Activated CD8-positive, alpha-beta memory T cell treated with anti-CD3 and anti-CD28 coated beads, Interleukin-2, amount 50 U/mL, for 24 hours (primary cell): ENCODE measurements around the gene CADPS2.

Experiments used
- DNase-seq: peaks from one replicate; pipeline ENCODE4 v3.0.0-alpha.2; 2020; ENCODE audit errors: extremely low read depth

Gene CADPS2

DNA sequence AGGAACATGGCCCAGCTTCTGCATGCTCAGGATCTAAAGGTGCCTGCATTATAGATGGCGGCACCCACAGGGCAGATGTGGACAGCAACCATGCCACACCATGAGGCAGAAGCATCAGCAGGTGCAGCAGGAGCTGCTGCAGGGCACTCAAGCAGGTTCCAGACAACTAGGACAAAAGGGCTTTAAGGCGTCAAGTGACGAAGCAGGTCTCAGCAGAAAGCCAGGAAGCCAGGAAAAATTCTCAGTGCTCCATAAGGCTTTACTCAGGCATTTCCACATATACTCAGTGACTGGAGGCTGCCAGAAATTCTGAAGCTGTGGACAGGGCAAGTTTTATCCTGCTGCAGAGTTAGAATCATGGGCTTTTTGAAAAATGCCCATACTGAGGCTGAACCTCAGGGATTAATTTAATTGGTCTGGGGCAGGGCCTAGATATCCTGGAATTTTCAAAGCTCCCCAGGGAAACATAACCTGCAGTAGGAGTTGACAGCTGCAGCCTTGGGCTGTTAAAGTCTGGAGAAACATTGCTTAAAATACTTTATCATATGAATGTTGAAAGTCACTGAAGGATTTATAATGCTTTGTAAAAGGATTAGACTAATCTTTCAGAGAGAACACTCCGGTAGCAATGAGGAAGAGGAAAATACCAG is 115.4 kb downstream of the CADPS2 start:
- DNase-seq = no peak

DNA sequence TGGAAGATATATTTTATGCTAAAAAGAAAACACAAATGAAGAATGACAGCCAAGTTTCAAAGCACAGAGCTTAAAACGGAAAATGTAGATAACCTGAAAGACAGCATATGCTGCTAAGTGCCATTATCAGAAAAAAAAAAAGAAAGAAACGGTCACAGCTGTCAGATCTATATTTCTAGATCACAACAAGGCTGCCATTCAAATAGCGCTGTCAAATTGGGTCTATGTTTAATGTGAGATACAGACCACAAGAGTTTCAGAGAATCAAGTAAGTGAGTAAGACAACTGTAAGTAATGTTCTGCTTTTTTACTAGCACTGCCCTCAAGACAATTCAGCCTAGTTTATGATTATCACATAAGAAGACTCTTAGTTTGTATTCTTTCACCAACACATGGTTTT is 117.4 kb downstream of the CADPS2 start:
- no peak for DNase-seq

DNA sequence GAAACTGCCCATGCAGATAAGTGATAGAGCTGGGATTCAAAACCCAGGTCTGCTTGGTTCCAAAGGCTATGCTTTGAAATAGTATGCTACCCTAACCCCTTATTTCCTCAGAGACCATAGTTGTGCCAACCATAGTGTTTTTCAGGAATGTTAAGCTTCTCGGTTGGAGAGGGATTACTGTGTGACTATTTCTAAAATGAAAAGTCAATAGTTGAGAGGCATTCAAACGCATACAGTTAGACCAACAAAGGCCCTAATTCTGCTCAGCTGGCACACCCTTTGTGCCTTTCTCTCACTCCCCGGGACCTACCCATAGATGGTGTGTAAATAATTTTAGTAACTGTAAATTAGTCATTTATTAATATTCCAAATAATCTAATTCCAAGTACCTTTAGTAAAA is 118.9 kb downstream of the CADPS2 start:
- DNase-seq = no peak

DNA sequence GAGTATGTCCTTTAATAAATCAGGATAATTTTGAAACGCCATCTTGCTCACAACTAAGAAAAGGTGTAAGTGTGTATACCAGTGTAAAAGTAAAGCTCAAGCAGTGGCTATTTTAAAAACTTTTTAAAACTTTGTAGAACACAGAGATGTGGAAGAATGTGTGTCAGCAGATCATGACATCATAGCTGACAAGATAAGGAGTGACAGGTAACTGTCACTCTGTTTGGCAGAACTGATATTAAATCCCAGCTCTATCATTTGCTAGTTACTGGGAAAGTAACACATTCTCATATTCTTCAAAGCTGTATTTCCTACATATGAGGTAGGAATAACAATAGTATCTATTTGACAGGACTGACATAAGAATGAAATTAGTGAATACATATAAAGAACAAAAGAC is 119.7 kb downstream of the CADPS2 start:
- DNase-seq = no peak

DNA sequence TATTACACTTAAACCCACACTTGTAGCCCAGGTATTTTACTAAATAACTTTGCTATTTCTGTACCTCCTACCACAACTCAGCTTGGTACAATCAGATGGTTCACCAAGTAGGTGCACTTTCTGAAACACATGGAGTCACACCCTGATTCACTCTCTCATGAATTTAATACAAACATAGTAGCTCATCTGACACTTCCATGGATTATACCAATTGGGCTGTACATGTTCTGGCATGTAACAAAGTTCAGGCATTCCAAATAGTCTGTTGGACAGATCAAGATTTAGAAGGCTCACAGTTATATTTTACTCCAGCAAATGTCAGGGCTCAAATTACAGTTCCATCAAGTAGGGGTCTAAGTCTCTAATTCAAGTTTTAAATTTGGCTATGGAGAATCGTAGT is 121.4 kb downstream of the CADPS2 start:
- no peak for DNase-seq

DNA sequence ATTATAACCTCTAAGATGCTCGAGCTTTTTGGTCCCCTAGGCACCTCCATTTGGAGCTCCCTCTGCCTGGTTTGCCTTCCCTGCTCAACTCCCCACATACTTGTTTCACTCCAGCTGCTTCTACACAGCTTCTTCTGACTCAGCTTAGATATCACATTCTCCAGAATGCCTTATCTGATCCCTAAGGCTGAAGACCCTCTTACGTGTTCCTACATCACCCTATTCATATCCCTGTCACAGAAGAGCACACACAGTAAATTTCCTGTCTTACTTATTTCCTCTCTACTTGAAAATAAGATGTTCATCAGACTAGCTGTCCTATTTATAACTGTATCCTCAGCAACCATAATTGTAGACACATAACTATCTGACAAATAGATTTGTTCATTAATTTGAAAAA is 122.2 kb downstream of the CADPS2 start:
- DNase-seq = no peak

DNA sequence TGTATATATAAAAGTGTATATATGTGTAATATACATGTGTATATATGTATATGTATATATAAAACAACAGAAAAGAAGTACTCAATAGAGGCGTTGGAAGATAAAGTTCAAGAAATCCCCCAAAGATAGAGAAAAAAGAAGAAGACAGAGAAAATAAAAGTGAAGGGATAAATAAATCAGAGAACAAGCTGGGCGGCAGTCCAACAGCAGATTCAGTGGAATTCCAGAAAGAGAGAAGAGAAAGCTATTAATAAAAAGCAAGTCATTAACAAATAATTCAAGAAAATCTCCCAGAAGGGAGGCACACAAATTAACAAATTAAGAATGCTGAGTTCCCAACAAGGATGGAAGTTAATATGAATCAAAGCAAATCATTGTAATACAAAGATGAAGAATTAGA is 124.2 kb downstream of the CADPS2 start:
- no peak for DNase-seq

DNA sequence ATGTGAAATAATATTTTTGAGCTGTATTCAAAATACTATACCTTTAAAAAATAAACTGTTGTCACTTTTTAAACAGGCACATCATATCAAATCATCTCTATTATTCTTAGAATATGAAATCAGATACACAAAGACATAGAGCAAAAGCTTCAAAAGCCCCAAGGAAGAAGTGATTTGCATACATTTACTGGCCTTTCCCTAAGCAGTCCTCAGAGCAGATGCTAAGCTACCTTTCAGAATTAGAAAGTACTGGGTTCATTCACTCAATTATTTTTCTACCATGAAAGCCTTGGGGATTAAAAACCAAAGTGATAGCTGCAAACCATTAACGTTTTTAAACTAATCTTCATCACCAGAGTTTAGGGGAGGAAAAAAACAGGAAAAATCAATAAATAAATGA is 127.8 kb downstream of the CADPS2 start:
- DNase-seq = no peak

DNA sequence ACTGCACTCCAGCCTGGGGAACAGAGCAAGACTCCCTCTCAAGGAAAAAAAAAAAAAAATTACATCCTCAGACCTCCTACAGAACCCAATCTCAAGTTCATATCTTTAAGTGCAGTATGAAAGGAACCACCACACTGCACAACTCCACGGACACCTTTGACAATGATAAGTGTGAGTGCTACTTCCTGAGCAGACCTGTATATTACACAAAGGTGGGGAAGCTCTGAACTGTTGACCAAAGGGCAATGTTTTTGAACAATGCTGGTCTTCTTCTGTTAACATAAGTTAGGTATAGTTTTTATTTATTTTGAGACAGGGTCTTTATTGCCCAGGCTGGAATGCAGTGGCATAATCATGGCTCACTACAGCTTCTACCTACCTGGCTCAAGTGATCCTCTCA is 129.4 kb downstream of the CADPS2 start:
- no peak for DNase-seq

DNA sequence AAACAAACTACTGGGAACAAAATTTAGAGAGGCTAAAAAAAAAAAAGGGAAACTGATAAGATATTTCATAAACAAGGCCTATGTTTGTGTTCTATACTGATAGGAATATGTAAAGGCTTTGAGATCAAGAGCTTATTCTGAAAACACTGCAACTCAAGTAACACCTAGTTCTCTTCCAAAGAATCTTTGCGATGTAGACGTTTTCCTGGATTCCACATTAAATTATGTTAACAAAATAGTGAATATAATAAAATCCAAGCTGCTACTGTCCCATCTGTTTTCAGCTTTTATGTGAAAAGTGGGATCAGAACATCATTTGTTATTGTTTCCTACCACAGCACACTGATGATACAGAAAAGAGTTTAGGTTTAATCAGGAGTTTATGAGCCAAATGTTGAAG is 130.6 kb downstream of the CADPS2 start:
- no peak for DNase-seq

DNA sequence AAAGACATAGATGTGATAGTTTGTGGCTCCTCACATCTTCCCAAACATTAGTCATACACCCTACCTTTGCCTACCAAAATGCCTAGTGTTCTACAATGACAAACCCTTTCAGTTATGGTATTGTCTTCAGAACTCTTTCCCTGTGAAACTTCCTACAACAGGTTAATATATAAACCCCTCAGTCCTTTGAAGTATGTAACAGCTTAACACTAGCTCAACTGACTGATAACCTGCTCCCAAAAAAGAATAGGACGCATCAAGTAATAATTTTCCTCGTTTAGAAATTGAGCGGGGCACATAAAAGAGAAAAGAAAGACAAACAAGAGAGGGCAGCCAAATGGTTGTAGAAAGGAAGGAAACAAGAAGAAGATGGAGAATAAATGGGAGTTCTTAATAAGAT is 133.7 kb downstream of the CADPS2 start:
- no peak for DNase-seq

DNA sequence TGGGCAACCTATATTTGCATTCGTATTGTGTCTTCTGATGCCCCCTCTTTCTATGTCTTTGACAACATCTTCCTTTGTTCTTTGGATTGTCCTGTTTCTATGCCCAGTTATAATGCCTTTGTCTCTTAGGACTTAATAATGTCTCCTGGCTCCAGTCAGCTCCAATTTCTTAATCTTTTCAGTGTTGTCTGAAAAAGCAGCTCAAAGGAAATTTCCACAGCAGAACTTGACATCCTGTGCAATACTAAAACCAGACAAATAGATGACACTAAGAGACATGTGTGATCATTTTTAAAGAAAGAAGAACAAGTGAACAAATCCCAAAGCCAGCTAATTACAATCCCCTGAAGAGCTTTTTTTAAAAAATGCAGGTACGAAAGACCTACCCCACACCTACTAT is 135.9 kb downstream of the CADPS2 start:
- no peak for DNase-seq

DNA sequence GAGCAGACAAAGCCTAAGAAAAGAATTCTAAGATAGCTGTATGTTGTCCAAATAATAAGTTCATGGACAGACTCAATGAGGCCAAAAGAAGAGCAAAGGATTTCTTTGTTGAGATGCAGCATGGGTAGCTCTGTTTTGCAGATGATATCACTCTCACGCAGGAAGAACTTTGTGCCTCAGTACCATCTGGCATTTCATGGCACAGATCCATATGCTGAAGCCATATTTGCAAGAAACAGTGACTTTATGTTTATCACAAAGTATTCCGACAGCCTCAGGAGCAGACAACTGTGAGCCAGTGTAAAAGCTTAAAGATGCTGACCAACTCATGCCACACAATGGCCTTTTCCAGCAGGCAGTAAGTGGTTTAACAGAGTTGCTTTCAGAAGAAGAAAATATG is 138.1 kb downstream of the CADPS2 start:
- DNase-seq = no peak

DNA sequence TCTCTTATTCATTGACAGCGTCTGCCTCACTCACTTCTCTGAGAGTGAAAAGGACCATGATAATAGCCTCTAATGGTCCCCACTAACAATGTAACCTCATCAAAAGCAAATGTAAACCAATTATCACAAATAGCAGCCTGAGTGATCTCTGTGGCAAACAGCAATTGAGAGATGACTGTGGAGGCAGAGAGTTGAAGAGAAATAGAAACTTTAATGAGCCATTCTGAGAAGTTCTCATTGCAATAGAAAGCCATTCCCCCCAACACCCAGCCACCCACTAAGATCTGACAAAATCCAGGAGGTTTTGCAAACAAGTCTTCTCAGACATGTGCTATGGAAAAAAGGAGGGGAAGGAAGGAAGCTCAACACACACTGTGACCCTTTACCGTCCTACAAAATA is 139.3 kb downstream of the CADPS2 start:
- DNase-seq = no peak

DNA sequence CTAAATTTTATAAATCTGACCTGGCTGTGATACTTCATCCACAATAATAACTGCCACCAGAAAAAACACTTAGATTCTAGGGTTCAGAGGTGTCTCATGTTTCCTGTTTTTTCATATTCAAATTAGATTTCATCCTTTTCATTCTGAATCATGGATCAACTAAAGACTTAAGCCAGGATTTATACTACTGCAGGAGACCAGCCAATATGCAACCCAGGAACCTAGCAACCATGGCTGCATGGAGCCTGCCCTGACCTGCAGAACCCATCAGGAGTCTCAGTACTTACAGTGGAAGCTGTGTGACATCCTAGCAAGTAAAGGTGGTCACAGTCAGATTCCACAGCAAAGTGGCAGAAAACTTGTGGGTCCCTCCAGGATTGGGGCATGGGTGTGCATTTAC is 143.0 kb downstream of the CADPS2 start:
- no peak for DNase-seq

DNA sequence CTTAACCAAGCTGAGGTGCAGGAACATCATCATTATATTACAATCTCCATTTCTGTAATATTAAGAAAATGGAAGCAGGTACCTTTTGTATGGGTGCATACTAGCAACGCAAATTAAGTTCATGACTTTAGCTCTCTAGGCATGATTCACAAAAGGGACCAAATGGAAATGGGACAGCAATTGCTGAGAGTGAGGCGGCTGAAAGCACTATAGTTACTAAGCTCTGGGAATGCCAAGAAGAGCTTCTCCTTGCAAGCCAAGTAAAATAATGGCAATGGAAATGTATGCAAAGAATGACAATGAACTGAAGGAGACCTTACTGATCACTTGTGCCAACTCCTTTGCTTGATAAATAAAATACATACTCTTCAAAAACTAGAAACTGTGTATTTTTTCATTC is 147.3 kb downstream of the CADPS2 start:
- no peak for DNase-seq

DNA sequence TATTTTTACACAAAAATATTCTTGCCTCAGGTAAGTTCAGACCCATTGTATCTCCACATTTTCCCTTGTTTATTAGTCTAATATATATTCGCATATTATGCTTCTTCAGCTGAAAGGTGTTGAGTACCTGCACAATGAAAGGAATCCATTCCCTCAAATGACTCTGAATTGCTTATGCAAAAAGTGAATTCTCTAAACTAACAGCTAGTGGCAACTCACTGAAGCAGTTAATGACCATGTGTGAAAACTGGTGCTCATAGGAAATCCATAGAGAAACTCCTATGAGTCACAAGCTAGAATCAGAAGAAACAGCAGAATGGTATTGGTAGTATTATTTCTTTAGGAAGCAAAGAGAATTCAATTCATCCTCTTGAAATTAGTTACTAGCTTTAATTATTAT is 150.1 kb downstream of the CADPS2 start:
- no peak for DNase-seq

DNA sequence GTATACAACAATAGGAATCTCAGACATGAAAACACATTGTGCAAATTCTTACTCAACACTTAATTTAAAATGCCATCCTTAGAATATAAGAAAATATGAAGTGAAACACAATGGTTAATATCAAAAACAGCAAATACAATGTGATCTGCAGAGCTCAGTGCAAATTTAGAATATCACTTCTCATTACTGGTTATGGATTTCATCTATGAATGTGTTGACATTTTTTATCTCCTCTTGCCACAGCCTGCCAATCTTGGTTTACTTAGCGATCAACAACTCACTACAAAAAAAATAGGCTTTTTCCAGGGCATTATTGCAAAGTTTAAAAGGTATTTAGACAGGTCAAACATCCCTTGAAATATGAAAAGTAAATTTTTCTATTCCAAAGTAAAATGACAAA is 158.5 kb downstream of the CADPS2 start:
- DNase-seq = no peak

DNA sequence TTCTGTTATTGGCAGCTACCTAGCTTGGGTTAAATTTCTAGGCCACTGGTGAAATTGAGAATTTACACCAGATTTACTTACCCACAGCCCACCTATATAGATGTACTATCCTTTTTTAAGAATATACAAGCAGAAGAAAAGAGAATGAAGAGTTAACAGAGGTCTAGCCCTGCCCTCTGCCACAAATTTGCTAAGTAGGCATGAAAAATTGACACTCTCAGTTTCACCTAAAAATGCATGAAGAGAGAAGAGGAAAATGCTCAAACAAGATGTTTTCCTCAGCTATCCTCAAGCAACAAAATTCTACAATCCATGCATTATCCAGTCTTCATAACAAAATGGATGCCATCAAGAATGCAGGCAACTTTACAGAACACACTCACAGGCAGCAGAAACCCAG is 158.9 kb downstream of the CADPS2 start:
- DNase-seq = no peak

DNA sequence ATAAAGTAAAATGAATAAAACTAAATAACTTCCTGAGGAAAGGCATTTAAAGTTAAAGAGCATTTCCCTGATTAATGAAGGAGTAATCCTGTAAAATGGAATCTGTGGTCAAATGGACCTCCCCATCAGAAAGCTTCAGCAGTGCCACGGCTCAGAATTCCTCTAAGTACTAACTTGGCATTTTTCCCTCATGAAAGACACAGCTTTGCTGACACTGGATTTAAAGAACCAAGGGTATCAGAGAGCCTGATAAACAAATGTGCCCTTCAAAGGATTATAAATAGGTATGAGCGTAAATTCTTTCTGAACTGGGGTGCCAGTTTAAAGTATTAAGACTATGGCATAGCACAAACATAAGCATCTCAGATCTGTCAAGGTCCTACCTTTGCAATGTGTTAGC is 159.4 kb downstream of the CADPS2 start:
- no peak for DNase-seq

DNA sequence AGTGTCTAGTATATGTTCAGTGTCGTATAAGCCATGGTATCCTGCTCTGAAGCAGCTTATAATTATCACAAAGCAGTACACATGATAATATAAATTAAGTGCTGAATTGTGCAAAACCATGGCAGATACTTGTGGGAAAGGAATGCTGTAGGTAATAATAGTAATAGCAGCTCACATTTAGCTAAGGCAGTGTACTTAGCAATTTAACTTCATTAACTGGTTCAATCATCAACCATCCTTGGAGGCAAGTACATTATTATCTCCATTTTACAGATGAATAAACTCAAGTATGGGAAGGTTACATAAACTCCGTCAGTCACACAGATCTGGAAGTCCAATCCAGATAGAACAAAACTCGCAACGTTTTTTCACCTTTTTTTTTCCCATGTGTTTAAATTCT is 161.9 kb downstream of the CADPS2 start:
- no peak for DNase-seq

DNA sequence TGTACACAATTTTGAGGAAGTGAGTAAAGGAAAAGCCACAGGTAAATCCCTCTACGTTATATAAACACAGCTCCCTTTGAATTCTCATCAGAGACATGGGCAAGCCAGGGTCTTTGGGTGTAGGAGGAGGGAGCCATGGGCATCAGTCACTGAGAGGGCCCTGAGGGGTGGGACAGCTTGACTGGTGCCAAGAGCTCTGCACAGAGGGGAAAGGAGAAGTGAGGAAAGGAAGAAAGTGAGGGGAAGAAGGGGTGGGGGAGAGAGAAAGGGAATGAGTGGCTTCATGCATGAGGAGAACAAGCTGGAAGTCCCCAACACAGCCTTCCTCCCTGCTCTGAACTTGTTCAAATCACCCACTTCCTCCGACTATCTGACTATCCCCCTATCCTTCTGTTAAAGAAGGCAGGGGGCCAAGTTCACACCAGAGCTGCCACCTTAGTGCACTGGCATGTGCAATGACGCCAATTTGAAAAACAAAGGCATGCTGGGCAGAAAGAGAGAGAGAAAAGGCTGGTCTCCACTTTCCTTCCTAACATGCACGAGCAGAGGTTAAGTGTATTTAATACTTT is 167.2 kb downstream of the CADPS2 start:
- no peak for DNase-seq

DNA sequence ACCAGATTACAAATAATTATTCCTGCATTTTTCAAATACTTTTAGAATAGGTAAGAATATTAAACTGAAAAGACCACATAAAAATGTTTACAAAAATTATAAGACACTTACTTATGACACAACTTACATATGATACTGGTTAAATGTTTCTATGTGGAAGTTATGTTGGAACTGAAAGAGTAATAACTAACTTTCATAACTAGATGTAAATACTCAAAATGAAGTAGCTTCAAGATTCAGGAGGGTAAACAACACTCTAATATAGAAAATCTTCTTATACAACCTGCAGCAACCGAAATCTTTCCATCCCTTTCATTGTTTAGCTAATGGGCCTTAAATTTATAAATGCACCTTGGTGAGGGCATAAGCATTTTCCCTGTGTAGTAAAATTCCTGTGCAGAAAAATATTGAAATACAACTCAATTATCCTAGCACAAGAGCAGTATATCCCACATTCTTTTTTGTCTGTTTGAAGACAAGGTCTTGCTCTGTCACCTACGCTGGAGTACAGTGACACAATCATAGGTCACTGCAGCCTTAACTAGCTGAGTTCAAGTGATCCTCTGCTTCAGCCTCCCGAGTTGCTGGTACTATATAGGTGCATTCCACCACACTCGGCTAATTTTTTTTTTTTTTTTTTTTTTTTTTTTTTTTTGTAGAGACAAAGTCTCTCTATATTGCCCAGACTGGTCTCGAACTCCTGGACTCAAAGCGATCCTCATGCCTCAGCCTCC is 168.7 kb downstream of the CADPS2 start:
- DNase-seq = no peak

DNA sequence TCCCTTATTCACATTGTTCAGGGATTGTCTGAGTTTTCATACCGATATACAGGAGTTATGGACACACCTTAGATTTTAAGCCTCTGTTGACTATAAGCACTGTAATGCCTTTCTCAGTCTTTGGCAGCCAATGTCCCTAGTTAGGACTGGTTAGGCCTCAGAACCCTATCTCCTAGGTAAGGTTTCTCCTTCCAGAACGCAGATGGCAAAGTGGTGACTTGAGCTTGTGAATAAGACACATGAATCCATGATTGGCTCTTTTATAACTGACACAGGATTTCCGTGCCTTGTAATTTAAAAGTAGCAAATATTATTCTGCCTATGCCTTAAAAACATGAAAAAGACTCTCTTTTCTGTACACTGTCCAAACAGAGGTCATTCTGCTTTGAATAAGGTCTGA is 171.1 kb downstream of the CADPS2 start:
- DNase-seq = no peak
